Keratinocyte (primary cell): ENCODE measurements around the gene SLC17A2. TPM values are rescaled to one million over a fixed set of nuclear protein-coding genes. Genes with fewer than 3 reads are reported as not detected.

Source experiments
- DNase-seq: peaks from one replicate; pipeline ENCODE4 v3.0.0-alpha.2; 2011; ENCODE audit warnings: low read depth, missing footprints, low spot score
- FAIRE-seq: peaks from 2 replicates; lab custom pipeline; 2011; peaks lifted over from hg19 to GRCh38; lab: Jason Lieb, UNC
- H2AFZ ChIP-seq: 2 replicates; pipeline ENCODE4 v1.6.0; 2012; ENCODE audit warnings: low read length, control low read depth, inconsistent platforms; ENCODE audit not compliant: control insufficient read depth
- H3K27ac ChIP-seq: 2 replicates; pipeline ENCODE4 v1.5.1; 2011; ENCODE audit warnings: low read length; ENCODE audit not compliant: control insufficient read depth, insufficient read depth
- H3K27me3 ChIP-seq: 3 replicates; pipeline ENCODE4 v1.6.0; 2011; ENCODE audit warnings: low read length; ENCODE audit not compliant: control insufficient read depth, insufficient read depth; ENCODE audit errors: extremely low read depth
- H3K36me3 ChIP-seq, 2 experiments: 2 replicates in 1 of 2; 3 replicates in 1 of 2; pipeline ENCODE4 v1.5.1; 2011; ENCODE audit warnings: low read length in 2 of 2, mild to moderate bottlenecking in 1 of 2; ENCODE audit not compliant: control insufficient read depth in 2 of 2, insufficient read depth in 2 of 2; ENCODE audit errors: extremely low read depth in 1 of 2
- H3K4me1 ChIP-seq: 3 replicates; pipeline ENCODE4 v1.5.1; 2011; ENCODE audit warnings: low read length; ENCODE audit not compliant: control insufficient read depth, insufficient read depth; ENCODE audit errors: extremely low read depth
- H3K4me2 ChIP-seq: 3 replicates; pipeline ENCODE4 v1.6.0; 2011; ENCODE audit warnings: low read depth, low read length; ENCODE audit not compliant: control insufficient read depth, insufficient read depth; ENCODE audit errors: extremely low read depth
- H3K4me3 ChIP-seq, 3 experiments: fragments of 200-600 bp in 1 of 3; sonication (generic) in 1 of 3; 2 replicates in 2 of 3; 3 replicates in 1 of 3; pipeline ENCODE4 v1.5.1; 2011 to 2016; ENCODE audit warnings: low read length in 3 of 3, mild to moderate bottlenecking in 3 of 3, control low read depth in 2 of 3, inconsistent platforms in 1 of 3, low read depth in 1 of 3, mixed read lengths in 1 of 3, mixed run types in 1 of 3, moderate library complexity in 1 of 3; ENCODE audit not compliant: control insufficient read depth in 2 of 3, insufficient read depth in 2 of 3; ENCODE audit errors: extremely low read depth in 1 of 3
- H3K79me2 ChIP-seq: 2 replicates; pipeline ENCODE4 v1.6.0; 2012; ENCODE audit warnings: low read length; ENCODE audit not compliant: control insufficient read depth, insufficient read depth
- H3K9ac ChIP-seq: 3 replicates; pipeline ENCODE4 v1.6.0; 2011; ENCODE audit warnings: low read length; ENCODE audit not compliant: control insufficient read depth, insufficient read depth; ENCODE audit errors: extremely low read depth
- H3K9me1 ChIP-seq: 3 replicates; pipeline ENCODE4 v1.6.0; 2011; ENCODE audit warnings: low read length; ENCODE audit not compliant: control insufficient read depth, insufficient read depth; ENCODE audit errors: extremely low read depth
- H3K9me3 ChIP-seq: 2 replicates; pipeline ENCODE4 v1.5.1; 2012; ENCODE audit warnings: low read depth, low read length; ENCODE audit not compliant: control insufficient read depth
- H4K20me1 ChIP-seq: 3 replicates; pipeline ENCODE4 v1.6.0; 2011; ENCODE audit warnings: low read length; ENCODE audit not compliant: control insufficient read depth, insufficient read depth; ENCODE audit errors: extremely low read depth
- CTCF ChIP-seq, 3 experiments: IDR thresholded peaks in 1 of 3; conservative IDR thresholded peaks in 1 of 3; optimal IDR thresholded peaks in 1 of 3; 2 replicates in 2 of 3; 3 replicates in 1 of 3; pipeline versions ENCODE3 to v1.5.1; 2011; ENCODE audit warnings: low read length in 3 of 3, mild to moderate bottlenecking in 3 of 3, moderate library complexity in 2 of 3, control low read depth in 1 of 3, inconsistent platforms in 1 of 3; ENCODE audit not compliant: insufficient read depth in 2 of 3; ENCODE audit errors: extremely low read depth in 1 of 3
- EZH2 ChIP-seq: IDR thresholded peaks from one replicate; pipeline ENCODE4 v1.6.1; 2012; ENCODE audit warnings: inconsistent platforms, mild to moderate bottlenecking, low read length, moderate library complexity
- dilution Hi-C: fragments of 300-500 bp; cut with MboI; formaldehyde crosslinking; loops from one replicate; pipeline ENCODE4 v1.7.0; 2020; ENCODE audit warnings: low sequenced_read_pairs; ENCODE audit not compliant: extremely low pct_ligation_motif_present
- polyA plus RNA-seq, 5 experiments: library from polyadenylated mRNA; depleted of rRNA in 3 of 5; stranded (reverse) in 3 of 5; stranded (forward) in 1 of 5; unstranded in 1 of 5; fragments of >200 nt; gene quantifications; 1 replicate in 1 of 5; 2 replicates in 3 of 5; 3 replicates in 1 of 5; pipeline versions ENCODE4 v1.2.1 to v1.2.3, GENCODE V29; 2011 to 2012; ENCODE audit warnings: missing spikeins in 2 of 5, low read depth in 1 of 5, low replicate concordance in 1 of 5

SLC17A2 gene
- polyA plus RNA-seq, 1 donor (not counting 4 experiments of a cell fraction or from before 2014, with no cell fraction given) = not detected

GRCh38 chr6:25922301-25922700 lies 8.2 kb downstream of the SLC17A2 start:
- no peaks in the 10 kb centered on the region for H3K9me3 ChIP-seq
- DNase-seq (no peak), FAIRE-seq (no peak)
- no peaks in the 10 kb centered on the region for H3K9me1 ChIP-seq
- H3K4me1 ChIP-seq = no peaks in the 10 kb centered on the region
- H3K27me3 ChIP-seq = no peaks in the 10 kb centered on the region
- no peak overlapping the region for H3K4me2 ChIP-seq
- no peaks in the 10 kb centered on the region for H4K20me1 ChIP-seq
- no peaks in the 10 kb centered on the region for H3K79me2 ChIP-seq
- no peak overlapping the region for H3K27ac ChIP-seq
- no peak overlapping the region for H3K4me3 ChIP-seq
- no peaks in the 10 kb centered on the region for H3K36me3 ChIP-seq
- H2AFZ ChIP-seq = no peak overlapping the region
- TF ChIP-seq CTCF (optimal IDR thresholded peaks at IDR 0.05 in 1 of 3, IDR thresholded peaks at IDR 0.05 in 1 of 3, conservative IDR thresholded peaks at IDR 0.05 in 1 of 3; ENCODE audit: extremely low read depth in 1 of 3, insufficient read depth in 2 of 3, low read length in 3 of 3) (no peak), EZH2 (no peak)
- H3K9ac ChIP-seq = no peak overlapping the region
- dilution Hi-C loops = no loop called here

GRCh38 chr6:25921525-25922203 lies 8.8 kb downstream of the SLC17A2 start:
- no peak for DNase-seq
- no peaks in the 10 kb centered on the region for H4K20me1 ChIP-seq
- dilution Hi-C loops = no loop called here
- no peak overlapping the region for H3K9ac ChIP-seq
- no peak for TF ChIP-seq EZH2
- no peak for TF ChIP-seq CTCF (optimal IDR thresholded peaks at IDR 0.05 in 1 of 3, IDR thresholded peaks at IDR 0.05 in 1 of 3, conservative IDR thresholded peaks at IDR 0.05 in 1 of 3; ENCODE audit: extremely low read depth in 1 of 3, insufficient read depth in 2 of 3, low read length in 3 of 3)
- no peaks in the 10 kb centered on the region for H3K36me3 ChIP-seq
- no peak overlapping the region for H3K4me2 ChIP-seq
- FAIRE-seq = no peak
- H3K4me3 ChIP-seq = no peak overlapping the region
- H3K9me3 ChIP-seq = no peaks in the 10 kb centered on the region
- no peak overlapping the region for H2AFZ ChIP-seq
- no peaks in the 10 kb centered on the region for H3K27me3 ChIP-seq
- no peak overlapping the region for H3K27ac ChIP-seq
- no peaks in the 10 kb centered on the region for H3K4me1 ChIP-seq
- no peaks in the 10 kb centered on the region for H3K9me1 ChIP-seq
- no peaks in the 10 kb centered on the region for H3K79me2 ChIP-seq
